NB4 (cell line): ENCODE results near the gene SLC27A5.
"Not testable (repeated sequence)": the region's sequence is repeated elsewhere in the genome, so short reads cannot be mapped to it uniquely, and the experiment has no call there.

Source experiments
- DNase-seq: peaks from one replicate; pipeline ENCODE4 v3.0.0; 2010; ENCODE audit warnings: low read depth
- H3K4me3 ChIP-seq: one replicate; pipeline ENCODE4 v1.5.1; 2011; ENCODE audit warnings: mild to moderate bottlenecking, low read depth, low read length, moderate library complexity
- MYC ChIP-seq: IDR thresholded peaks from 2 replicates; pipeline ENCODE4 v1.6.1; 2011; ENCODE audit warnings: low read depth, low read length
- POLR2A ChIP-seq: IDR thresholded peaks from 2 replicates; pipeline ENCODE4 v1.6.1; 2011; ENCODE audit warnings: mild to moderate bottlenecking; ENCODE audit not compliant: insufficient read length; ENCODE audit errors: extremely low read depth
- TF ChIP-seq, protein P1 (sequence below): IDR thresholded peaks from one replicate; pipeline ENCODE4 v1.5.1; 2012; ENCODE audit warnings: low read depth, low read length
- TF ChIP-seq, protein P2 (sequence below): IDR thresholded peaks from 2 replicates; pipeline ENCODE4 v1.6.1; 2011; ENCODE audit warnings: low read depth, low read length

Gene SLC27A5

DNA sequence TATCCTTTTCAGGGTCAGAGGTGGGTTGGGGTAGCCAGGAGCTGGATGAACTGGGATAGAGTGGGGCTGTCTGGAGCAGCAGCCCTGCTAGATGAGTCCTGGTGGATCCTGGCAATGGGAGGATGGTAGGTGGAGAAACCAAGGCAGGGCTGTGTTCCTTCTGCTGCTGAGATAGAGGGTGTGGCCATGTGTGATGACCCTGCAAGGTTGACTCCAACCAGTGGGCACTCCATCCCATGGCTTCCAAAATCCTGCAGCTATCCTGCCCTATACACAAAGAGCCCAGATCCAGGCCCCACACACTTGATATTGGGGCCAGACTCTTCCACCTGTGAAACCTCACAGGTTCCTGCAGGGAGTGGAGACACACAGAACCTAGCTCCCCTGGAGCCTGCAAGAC lies 38.0 kb downstream of the SLC27A5 start:
- no peak overlapping the region for H3K4me3 ChIP-seq
- TF ChIP-seq, protein P1, sequence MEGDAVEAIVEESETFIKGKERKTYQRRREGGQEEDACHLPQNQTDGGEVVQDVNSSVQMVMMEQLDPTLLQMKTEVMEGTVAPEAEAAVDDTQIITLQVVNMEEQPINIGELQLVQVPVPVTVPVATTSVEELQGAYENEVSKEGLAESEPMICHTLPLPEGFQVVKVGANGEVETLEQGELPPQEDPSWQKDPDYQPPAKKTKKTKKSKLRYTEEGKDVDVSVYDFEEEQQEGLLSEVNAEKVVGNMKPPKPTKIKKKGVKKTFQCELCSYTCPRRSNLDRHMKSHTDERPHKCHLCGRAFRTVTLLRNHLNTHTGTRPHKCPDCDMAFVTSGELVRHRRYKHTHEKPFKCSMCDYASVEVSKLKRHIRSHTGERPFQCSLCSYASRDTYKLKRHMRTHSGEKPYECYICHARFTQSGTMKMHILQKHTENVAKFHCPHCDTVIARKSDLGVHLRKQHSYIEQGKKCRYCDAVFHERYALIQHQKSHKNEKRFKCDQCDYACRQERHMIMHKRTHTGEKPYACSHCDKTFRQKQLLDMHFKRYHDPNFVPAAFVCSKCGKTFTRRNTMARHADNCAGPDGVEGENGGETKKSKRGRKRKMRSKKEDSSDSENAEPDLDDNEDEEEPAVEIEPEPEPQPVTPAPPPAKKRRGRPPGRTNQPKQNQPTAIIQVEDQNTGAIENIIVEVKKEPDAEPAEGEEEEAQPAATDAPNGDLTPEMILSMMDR, result no peak
- TF ChIP-seq POLR2A (no peak), MYC (no peak)
- TF ChIP-seq, protein P2, sequence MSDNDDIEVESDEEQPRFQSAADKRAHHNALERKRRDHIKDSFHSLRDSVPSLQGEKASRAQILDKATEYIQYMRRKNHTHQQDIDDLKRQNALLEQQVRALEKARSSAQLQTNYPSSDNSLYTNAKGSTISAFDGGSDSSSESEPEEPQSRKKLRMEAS, result no peak
- no peak for DNase-seq

DNA sequence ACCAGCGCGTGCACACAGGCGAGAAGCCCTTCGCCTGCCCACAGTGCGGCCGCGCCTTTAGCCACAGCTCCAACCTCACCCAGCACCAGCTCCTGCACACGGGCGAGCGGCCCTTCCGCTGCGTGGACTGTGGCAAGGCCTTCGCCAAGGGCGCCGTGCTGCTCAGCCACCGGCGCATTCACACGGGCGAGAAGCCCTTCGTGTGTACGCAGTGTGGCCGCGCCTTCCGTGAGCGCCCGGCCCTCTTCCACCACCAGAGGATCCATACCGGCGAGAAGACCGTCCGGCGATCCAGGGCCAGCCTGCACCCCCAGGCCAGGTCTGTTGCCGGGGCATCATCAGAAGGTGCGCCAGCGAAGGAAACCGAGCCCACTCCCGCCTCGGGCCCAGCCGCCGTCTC lies 40.1 kb downstream of the SLC27A5 start:
- no peak for DNase-seq
- TF ChIP-seq, protein P2, result no peak
- TF ChIP-seq POLR2A (no peak), MYC (no peak)
- TF ChIP-seq, protein P1, result no peak
- H3K4me3 ChIP-seq, result no peak overlapping the region

DNA sequence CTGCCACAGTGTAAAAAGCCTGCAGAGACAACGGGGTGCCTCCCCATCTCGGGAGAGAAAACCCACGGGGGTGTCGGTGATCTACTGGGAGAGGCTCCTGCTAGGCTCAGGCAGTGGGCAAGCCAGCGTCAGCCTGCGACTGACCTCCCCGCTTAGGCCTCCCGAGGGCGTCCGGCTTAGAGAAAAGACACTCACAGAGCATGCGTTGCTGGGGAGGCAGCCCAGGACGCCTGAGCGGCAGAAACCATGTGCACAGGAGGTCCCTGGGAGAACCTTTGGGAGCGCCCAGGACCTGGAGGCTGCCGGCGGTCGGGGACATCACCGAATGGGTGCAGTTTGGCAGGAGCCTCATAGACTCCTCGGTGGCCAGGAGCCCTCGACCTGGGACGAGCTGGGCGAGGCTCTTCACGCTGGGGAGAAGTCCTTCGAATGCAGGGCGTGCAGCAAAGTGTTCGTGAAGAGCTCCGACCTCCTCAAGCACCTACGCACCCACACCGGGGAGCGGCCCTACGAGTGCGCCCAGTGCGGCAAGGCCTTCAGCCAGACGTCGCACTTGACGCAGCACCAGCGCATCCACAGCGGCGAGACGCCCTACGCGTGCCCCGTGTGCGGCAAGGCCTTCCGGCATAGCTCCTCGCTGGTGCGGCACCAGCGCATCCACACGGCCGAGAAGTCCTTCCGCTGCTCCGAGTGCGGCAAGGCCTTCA lies 40.8 kb downstream of the SLC27A5 start:
- DNase-seq, H3K4me3 ChIP-seq: not testable (repeated sequence)

DNA sequence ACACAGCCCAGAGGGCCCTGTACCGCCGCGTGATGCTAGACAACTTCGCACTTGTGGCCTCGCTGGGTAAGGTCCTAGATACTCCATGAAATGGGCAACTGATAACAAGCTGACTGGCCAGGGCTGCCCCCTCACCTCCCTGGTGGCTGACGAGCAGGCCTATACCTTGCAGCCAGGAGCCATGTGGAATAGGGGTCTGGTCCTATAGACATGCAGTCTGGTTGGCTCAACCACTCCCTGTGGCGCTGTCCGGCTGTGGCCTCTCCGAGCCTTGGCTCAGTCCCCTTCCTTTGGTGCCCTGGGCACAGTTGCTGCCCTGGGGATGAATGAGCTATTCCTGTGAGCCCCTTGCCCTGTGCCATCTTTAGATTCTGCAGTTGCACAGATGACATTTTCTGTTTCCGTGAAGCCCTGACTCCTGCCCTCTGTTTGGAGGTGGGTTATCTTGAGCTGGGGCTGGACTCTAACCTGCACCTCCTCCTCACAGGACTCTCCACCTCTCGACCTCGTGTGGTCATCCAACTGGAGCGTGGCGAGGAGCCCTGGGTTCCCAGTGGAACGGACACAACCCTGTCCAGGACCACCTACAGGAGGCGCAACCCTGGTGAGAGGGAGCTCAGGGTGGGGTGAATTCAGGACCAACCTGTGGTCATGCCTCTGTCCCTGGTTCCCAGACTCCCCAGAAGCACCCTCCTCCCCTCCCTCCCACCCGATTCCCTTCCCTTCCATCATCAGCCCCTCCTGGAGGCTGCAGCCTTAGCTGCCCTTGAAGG lies 42.4 kb downstream of the SLC27A5 start:
- DNase-seq, result no peak
- no peak for TF ChIP-seq POLR2A
- TF ChIP-seq, protein P2, result no peak
- TF ChIP-seq, protein P1, result no peak
- TF ChIP-seq MYC, result no peak
- H3K4me3 ChIP-seq, result no peak overlapping the region

DNA sequence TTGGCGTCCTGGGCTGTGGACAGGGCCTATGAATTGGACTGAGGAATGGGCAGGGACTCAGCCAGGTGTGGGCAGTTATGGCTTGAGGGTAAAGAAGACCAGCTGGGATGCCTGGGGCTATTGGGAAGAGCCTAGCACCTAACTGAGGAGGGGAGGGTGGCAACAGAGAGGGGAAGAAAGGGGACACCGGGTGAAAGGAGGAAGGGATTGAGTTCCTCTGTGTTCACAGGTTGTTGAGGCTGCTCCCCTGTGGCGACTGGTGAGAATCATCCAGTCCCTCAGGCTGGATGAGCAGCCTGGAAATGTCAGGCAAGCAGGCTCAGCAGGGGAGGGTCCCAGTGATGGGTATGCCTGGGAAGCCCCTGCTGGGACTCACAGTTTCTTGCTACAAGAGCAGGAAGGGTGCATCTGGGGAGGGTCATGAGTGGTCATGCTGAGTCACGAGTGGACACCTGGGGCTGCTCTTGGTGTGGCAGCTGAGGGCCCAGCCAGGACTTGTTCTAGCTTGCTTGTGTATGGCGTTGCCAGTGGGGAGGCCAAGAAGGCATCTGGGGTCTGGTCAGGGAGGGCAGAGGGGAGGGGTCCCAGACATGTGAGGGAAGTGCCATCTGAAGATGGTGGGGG lies 43.5 kb downstream of the SLC27A5 start:
- TF ChIP-seq, protein P2, result no peak
- TF ChIP-seq, protein P1, result no peak
- TF ChIP-seq MYC (no peak), POLR2A (no peak)
- peak; percentile 40 for DNase-seq
- peak overlapping the region; percentile 49 for H3K4me3 ChIP-seq

DNA sequence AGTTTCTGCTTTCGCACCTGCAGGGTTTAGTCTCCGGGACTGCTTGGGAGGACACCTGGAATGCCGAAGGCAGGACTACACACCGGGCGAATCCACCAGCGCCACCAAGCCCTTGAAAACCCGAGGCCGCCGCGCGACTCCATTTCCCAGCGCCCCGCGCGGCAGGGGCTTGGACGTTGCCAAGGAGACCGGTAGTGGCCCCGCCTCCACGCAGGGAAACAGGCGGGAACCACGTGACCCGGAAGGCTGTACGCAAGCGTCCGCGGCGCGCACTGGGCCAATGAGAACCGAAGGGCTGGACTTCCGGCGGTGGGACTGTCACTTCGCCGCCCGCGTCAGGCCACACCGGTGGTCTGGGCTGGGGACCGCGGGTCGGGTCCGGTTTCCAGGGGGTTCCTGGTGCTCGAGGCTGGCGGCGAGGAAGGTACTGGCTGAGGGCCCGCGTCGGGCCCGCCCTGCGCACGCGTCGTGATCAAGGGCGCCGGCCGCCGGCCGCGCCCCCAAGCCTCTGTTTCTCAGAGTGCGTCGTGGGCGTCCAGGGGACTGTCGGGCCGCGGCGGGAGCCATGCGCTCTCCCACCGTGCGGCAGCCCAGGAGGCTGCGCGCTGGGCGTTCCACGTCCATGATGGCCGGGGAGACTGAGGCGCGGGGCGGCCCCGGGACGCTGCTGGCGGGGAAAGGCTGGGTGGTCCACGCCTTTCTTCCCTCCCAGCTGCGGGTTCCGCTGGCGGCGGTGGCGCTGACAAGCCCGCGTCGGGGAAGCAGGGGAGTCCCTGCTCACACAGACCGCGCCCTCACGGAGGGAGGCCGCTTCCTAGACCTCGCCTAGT lies 44.8 kb downstream of the SLC27A5 start, which contains the start of gene ZNF324:
TSS of gene ZNF324 (plus strand) at position 321 of the 830 bp plus-strand sequence. CDS start 2,106 bp downstream, outside the sequence.
- peak; percentile 97 for DNase-seq
- TF ChIP-seq, protein P2, result peak; percentile 99
- TF ChIP-seq, protein P1, result no peak
- TF ChIP-seq POLR2A, result peak; percentile 53
- TF ChIP-seq MYC, result peak; percentile 44; the same call in 1 of the 2 replicates
- peak within 1 kb of the TSS; percentile 66 for H3K4me3 ChIP-seq
